GM12878 (cell line): ENCODE data around the gene LONRF2. TPM values are rescaled to one million over a fixed set of nuclear protein-coding genes. Genes with fewer than 3 reads are reported as not detected.

Experiments used
- ATAC-seq: fragments of 200-7000 bp; cut with Tn5 transposase; 3 replicates; pipeline ENCODE4 v1.9.1; 2020; ENCODE audit warnings: mild to moderate bottlenecking, moderate library complexity
- BruUV-seq: library from RNA; stranded (reverse); fragments of 400-500 nt; replicated peaks from 2 replicates; lab custom pipeline; 2021; lab: Mats Ljungman, UMichigan
- CTCF ChIA-PET: fragments of 300-600 bp; sonication (Branson Sonifier 250); formaldehyde crosslinking; extraction: SDS; loops from one replicate; lab custom pipeline; 2021; ENCODE audit warnings: inconsistent platforms; lab: Yijun Ruan, JAX
- POLR2A ChIA-PET: fragments of 350-600 bp; formaldehyde crosslinking; extraction: SDS; loops from one replicate; lab custom pipeline; 2021; ENCODE audit warnings: inconsistent platforms; lab: Charles Lee
- RAD21 ChIA-PET: fragments of 300-600 bp; sonication (Branson Sonifier 250); formaldehyde crosslinking; loops from one replicate; lab custom pipeline; 2023; ENCODE audit warnings: antibody characterized with exemption; ENCODE audit not compliant: unreplicated experiment; lab: Charles Lee
- SMC1A ChIA-PET: fragments of 300-600 bp; sonication (Branson Sonifier 250); formaldehyde crosslinking; loops from one replicate; lab custom pipeline; 2023; ENCODE audit not compliant: unreplicated experiment, uncharacterized antibody; lab: Charles Lee
- DNase-seq: peaks from one replicate; pipeline ENCODE4 v3.0.0-alpha.2; 2011; ENCODE audit warnings: low read depth, low spot score
- FAIRE-seq: peaks from 3 replicates; lab custom pipeline; 2011; peaks lifted over from hg19 to GRCh38; lab: Jason Lieb, UNC
- H2AFZ ChIP-seq: 2 replicates; pipeline ENCODE4 v1.6.0; 2011; ENCODE audit warnings: low read depth, low read length, control low read depth; ENCODE audit not compliant: control insufficient read depth
- H3K27ac ChIP-seq: 2 replicates; pipeline ENCODE4 v1.5.1; 2011; ENCODE audit warnings: control low read depth; ENCODE audit not compliant: control insufficient read depth, insufficient read depth
- H3K27me3 ChIP-seq, 2 experiments: replicated peaks in 1 of 2; 2 replicates each; pipeline versions ENCODE4 v1.6.0 to v1.6.1; 2011; ENCODE audit warnings: low read length in 1 of 2; ENCODE audit not compliant: control insufficient read depth in 2 of 2, insufficient read depth in 2 of 2
- H3K36me3 ChIP-seq, 2 experiments: 2 replicates each; pipeline ENCODE4 v1.5.1; 2011; ENCODE audit warnings: low read length in 1 of 2; ENCODE audit not compliant: control insufficient read depth in 2 of 2, insufficient read depth in 2 of 2
- H3K4me1 ChIP-seq: 2 replicates; pipeline ENCODE4 v1.6.1; 2011; ENCODE audit warnings: mild to moderate bottlenecking, low read length, moderate library complexity, mixed read lengths; ENCODE audit not compliant: control insufficient read depth, insufficient read depth
- H3K4me2 ChIP-seq: 2 replicates; pipeline ENCODE4 v1.6.0; 2011; ENCODE audit warnings: control low read depth; ENCODE audit not compliant: control insufficient read depth, insufficient read depth
- H3K4me3 ChIP-seq: fragments of 200-600 bp; sonication (generic); 2 replicates; pipeline ENCODE4 v1.5.1; 2016
- H3K79me2 ChIP-seq: 2 replicates; pipeline ENCODE4 v1.6.0; 2011; ENCODE audit warnings: low read length; ENCODE audit not compliant: control insufficient read depth, insufficient read depth
- H3K9ac ChIP-seq: 2 replicates; pipeline ENCODE4 v1.8.0; 2011; ENCODE audit warnings: low read length, control low read depth, mixed read lengths; ENCODE audit not compliant: control insufficient read depth, insufficient read depth
- H3K9me3 ChIP-seq: replicated peaks from 3 replicates; pipeline ENCODE4 v1.5.1; 2011; ENCODE audit warnings: mild to moderate bottlenecking, low read length; ENCODE audit not compliant: control insufficient read depth, insufficient read depth
- H4K20me1 ChIP-seq: 2 replicates; pipeline ENCODE4 v1.6.0; 2011; ENCODE audit not compliant: control insufficient read depth, insufficient read depth
- ATF3 ChIP-seq: IDR thresholded peaks from 2 replicates; pipeline ENCODE4 v1.6.1; 2011; ENCODE audit warnings: low read depth, mild to moderate bottlenecking, low read length, moderate library complexity, borderline replicate concordance; ENCODE audit errors: extremely low read depth
- BACH1 ChIP-seq: fragments of 450-650 bp; IDR thresholded peaks from 2 replicates; pipeline ENCODE4 v1.6.1; 2017; ENCODE audit warnings: mild to moderate bottlenecking, borderline replicate concordance
- HDGF ChIP-seq: fragments of 450-650 bp; IDR thresholded peaks from 2 replicates; pipeline ENCODE4 v1.6.1; 2016; ENCODE audit warnings: antibody characterized with exemption
- IRF4 ChIP-seq: IDR thresholded peaks from 2 replicates; pipeline ENCODE4 v1.6.1; 2011; ENCODE audit warnings: low read depth, low read length
- KDM1A ChIP-seq: fragments of 200-600 bp; sonication (generic); IDR thresholded peaks from 2 replicates; pipeline ENCODE4 v1.6.1; 2016; ENCODE audit warnings: borderline replicate concordance
- PAX8 ChIP-seq: fragments of 450-650 bp; IDR thresholded peaks from 2 replicates; pipeline ENCODE4 v1.6.1; 2017; ENCODE audit warnings: mild to moderate bottlenecking, moderate library complexity
- RELB ChIP-seq: fragments of 450-650 bp; IDR thresholded peaks from 2 replicates; pipeline ENCODE4 v1.6.1; 2017; ENCODE audit warnings: low read depth, mild to moderate bottlenecking, moderate library complexity
- SPI1 ChIP-seq: IDR thresholded peaks from 2 replicates; pipeline ENCODE4 v1.6.1; 2011; ENCODE audit warnings: low read depth, mild to moderate bottlenecking, low read length, moderate library complexity, borderline replicate concordance; ENCODE audit not compliant: insufficient read depth
- SREBF2 ChIP-seq: IDR thresholded peaks from 2 replicates; pipeline ENCODE4 v1.6.1; 2012; ENCODE audit warnings: mild to moderate bottlenecking, low read length
- STAT1 ChIP-seq: fragments of 450-650 bp; conservative IDR thresholded peaks from 2 replicates; pipeline ENCODE4 v1.6.1; 2014; ENCODE audit warnings: antibody characterized with exemption, mild to moderate bottlenecking
- ZBTB33 ChIP-seq: fragments of 450-650 bp; IDR thresholded peaks from 2 replicates; pipeline ENCODE4 v1.6.1; 2017; ENCODE audit warnings: mild to moderate bottlenecking
- ZBTB40 ChIP-seq: fragments of 450-650 bp; IDR thresholded peaks from 2 replicates; pipeline ENCODE4 v1.6.1; 2016; ENCODE audit warnings: mild to moderate bottlenecking, moderate library complexity, borderline replicate concordance
- ZNF24 ChIP-seq: fragments of 450-650 bp; IDR thresholded peaks from 2 replicates; pipeline ENCODE4 v1.6.1; 2017; ENCODE audit warnings: antibody characterized with exemption, mild to moderate bottlenecking
- WGBS: methylation state at CpG from one replicate; pipeline ENCODE4 v1.1.6; 2016; ENCODE audit warnings: low lambda C conversion rate; ENCODE audit not compliant: insufficient replicate concordance, insufficient coverage; ENCODE audit errors: missing lambda C conversion rate; 5-methylcytosine and 5-hydroxymethylcytosine counted together
- in situ Hi-C: fragments of 300-500 bp; cut with MboI; formaldehyde crosslinking; loops from 9 replicates; pipeline ENCODE4 v1.14.3; 2018; ENCODE audit warnings: mixed read lengths
- intact Hi-C: fragments of 100-400 bp; cut with micrococcal nuclease; formaldehyde crosslinking; loops from one replicate; pipeline ENCODE4 v1.14.2; 2022; ENCODE audit not compliant: unreplicated experiment
- polyA plus RNA-seq, 11 experiments: library from polyadenylated mRNA; depleted of rRNA in 4 of 11; unstranded in 6 of 11; stranded (reverse) in 5 of 11; fragments of >200 nt; fragmentation: Nextera tagmentation in 4 of 11; fragmentation: Illumina TruSeq in 1 of 11; extraction: Ambion mirVana in 4 of 11; extraction: Trizol in 1 of 11; gene quantifications; 1 replicate in 1 of 11; 2 replicates in 10 of 11; pipeline versions ENCODE4 v1.2.1 to v1.2.3, GENCODE V29; 2011 to 2016; ENCODE audit warnings: inconsistent platforms in 2 of 11, missing spikeins in 2 of 11, low read depth in 1 of 11
- total RNA-seq, 4 experiments: library from RNA; depleted of rRNA in 3 of 4; stranded (reverse); fragments of >200 nt in 3 of 4; fragmentation: Illumina TruSeq in 1 of 4; extraction: Trizol in 1 of 4; gene quantifications; 2 replicates each; pipeline versions ENCODE4 v1.2.1 to v1.2.3, GENCODE V29; 2013 to 2021

LONRF2 gene
- total and polyA plus RNA-seq, 10 of the 15 experiments (the other 5 are each of a cell fraction or from before 2014, with no cell fraction given), result under 0.01 to 0.04 (median 0.01) TPM; not detected in 4

- TF ChIP-seq SREBF2 (no peak), IRF4 (no peak), KDM1A (no peak), STAT1 (no peak), PAX8 (no peak), HDGF (no peak), ZBTB33 (no peak)
- TF ChIP-seq, all 136 proteins: peak for 0
Observed at GRCh38 chr2:100275200-100275589, 47.1 kb downstream of the LONRF2 start (continued).

- no peak overlapping the region for H3K27ac ChIP-seq
- ChIA-PET POLR2A (no interaction called here), SMC1A (interaction anchor here (1.6 to 4.1 kb wide), 3 partner anchors 13 to 120 kb away, joined by 3 to 13 read pairs (median 5); no protein-coding TSS in a partner anchor), CTCF (interaction anchor here (1.0 to 5.0 kb wide), 2 partner anchors 12 to 106 kb away, joined by 5 to 25 read pairs; no protein-coding TSS in a partner anchor), RAD21 (no interaction called here)
- no peak for DNase-seq
- no peak overlapping the region for H2AFZ ChIP-seq
- ATAC-seq, result no peak
- intact Hi-C loops, result no loop called here
- no peak for FAIRE-seq
- H3K9ac ChIP-seq, result no peak overlapping the region
- no TSS peak for BruUV-seq
- no peaks in the 10 kb centered on the region for H3K4me1 ChIP-seq
- H4K20me1 ChIP-seq, result no peaks in the 10 kb centered on the region; the same call in 1 of the 2 replicates
- H3K79me2 ChIP-seq, result no peaks in the 10 kb centered on the region
- H3K9me3 ChIP-seq, result no peaks in the 10 kb centered on the region
- in situ Hi-C loops, result no loop called here
- no peaks in the 10 kb centered on the region; a peak in 1 of 4 replicates for H3K27me3 ChIP-seq
- WGBS, result 49% methylated on average over 17 of the region's 17 CpGs
- no peak overlapping the region for H3K4me2 ChIP-seq
- no peak overlapping the region for H3K4me3 ChIP-seq
- H3K36me3 ChIP-seq, result no peaks in the 10 kb centered on the region
- no peak for TF ChIP-seq ZNF24
- TF ChIP-seq ATF3, result no peak
- no peak for TF ChIP-seq RELB
- TF ChIP-seq BACH1, result no peak
- no peak for TF ChIP-seq SPI1
- no peak for TF ChIP-seq ZBTB40
Observed at GRCh38 chr2:100274566-100275199, 47.6 kb downstream of the LONRF2 start.
